Astrocyte (in vitro differentiated cells and primary cell): ENCODE data around the gene DCLK1. TPM values are rescaled to one million over a fixed set of nuclear protein-coding genes. Genes with fewer than 3 reads are reported as not detected.

Source experiments
- DNase-seq: peaks from one replicate; pipeline ENCODE4 v3.0.0-alpha.2; 2010; ENCODE audit warnings: low read depth
- FAIRE-seq: peaks from 2 replicates; lab custom pipeline; 2011; peaks lifted over from hg19 to GRCh38; lab: Jason Lieb, UNC
- H2AFZ ChIP-seq: 2 replicates; pipeline ENCODE4 v1.6.0; 2012; ENCODE audit warnings: low read depth, low read length, inconsistent platforms
- H3K27ac ChIP-seq: 2 replicates; pipeline ENCODE4 v1.5.1; 2011; ENCODE audit warnings: low read depth, low read length, inconsistent platforms
- H3K27me3 ChIP-seq: 2 replicates; pipeline ENCODE4 v1.6.0; 2011; ENCODE audit warnings: low read length, inconsistent platforms; ENCODE audit not compliant: insufficient read depth
- H3K36me3 ChIP-seq: 2 replicates; pipeline ENCODE4 v1.5.1; 2011; ENCODE audit warnings: low read length, inconsistent platforms; ENCODE audit not compliant: insufficient read depth
- H3K4me1 ChIP-seq: 2 replicates; pipeline ENCODE4 v1.5.1; 2011; ENCODE audit warnings: low read length, inconsistent platforms; ENCODE audit not compliant: insufficient read depth
- H3K4me2 ChIP-seq: 2 replicates; pipeline ENCODE4 v1.6.0; 2012; ENCODE audit warnings: low read length, inconsistent platforms
- H3K4me3 ChIP-seq: 2 replicates; pipeline ENCODE4 v1.5.1; 2011; ENCODE audit warnings: low read depth, mild to moderate bottlenecking, low read length, inconsistent platforms; ENCODE audit not compliant: insufficient read depth
- H3K79me2 ChIP-seq: 2 replicates; pipeline ENCODE4 v1.6.0; 2012; ENCODE audit warnings: mild to moderate bottlenecking, low read length, inconsistent platforms; ENCODE audit not compliant: insufficient read depth
- H3K9ac ChIP-seq: 2 replicates; pipeline ENCODE4 v1.6.0; 2012; ENCODE audit warnings: mild to moderate bottlenecking, low read length, inconsistent platforms
- H3K9me3 ChIP-seq: 2 replicates; pipeline ENCODE4 v1.5.1; 2012; ENCODE audit warnings: low read depth, mild to moderate bottlenecking, low read length, inconsistent platforms; ENCODE audit not compliant: insufficient read depth
- H4K20me1 ChIP-seq: 2 replicates; pipeline ENCODE4 v1.6.0; 2012; ENCODE audit warnings: low read length, inconsistent platforms; ENCODE audit not compliant: insufficient read depth
- H3K27ac Mint-ChIP-seq: one replicate; pipeline ENCODE4 v1.8.0; 2021; ENCODE audit warnings: mild to moderate bottlenecking, mixed read lengths; ENCODE audit not compliant: unreplicated experiment
- H3K27me3 Mint-ChIP-seq: one replicate; pipeline ENCODE4 v1.8.0; 2021; ENCODE audit warnings: low read depth, mixed read lengths; ENCODE audit not compliant: unreplicated experiment
- H3K36me3 Mint-ChIP-seq: one replicate; pipeline ENCODE4 v1.8.0; 2021; ENCODE audit warnings: low read depth, mixed read lengths; ENCODE audit not compliant: unreplicated experiment
- H3K4me1 Mint-ChIP-seq: one replicate; pipeline ENCODE4 v1.8.0; 2021; ENCODE audit warnings: low read depth, mixed read lengths; ENCODE audit not compliant: unreplicated experiment
- H3K4me3 Mint-ChIP-seq: one replicate; pipeline ENCODE4 v1.8.0; 2021; ENCODE audit warnings: mild to moderate bottlenecking, moderate library complexity, mixed read lengths; ENCODE audit not compliant: unreplicated experiment
- H3K9me3 Mint-ChIP-seq: one replicate; pipeline ENCODE4 v1.8.0; 2021; ENCODE audit warnings: mild to moderate bottlenecking, mixed read lengths; ENCODE audit not compliant: unreplicated experiment
- CTCF ChIP-seq: IDR thresholded peaks from 2 replicates; pipeline ENCODE4 v1.5.1; 2011; ENCODE audit warnings: low read depth, mild to moderate bottlenecking, inconsistent platforms, low read length, moderate library complexity; ENCODE audit not compliant: insufficient read depth
- EZH2 ChIP-seq: IDR thresholded peaks from 2 replicates; pipeline ENCODE4 v1.6.1; 2012; ENCODE audit warnings: mild to moderate bottlenecking, low read length, inconsistent platforms; ENCODE audit not compliant: insufficient read depth
- total RNA-seq: library from RNA; stranded (reverse); gene quantifications from 2 replicates; pipeline ENCODE4 v1.2.1, GENCODE V29; 2021

Gene DCLK1
- total RNA-seq, 1 donor from 2014 or later, result 4.9 TPM

GRCh38 chr13:36148446-36148845 lies 17.3 kb upstream of the DCLK1 start:
- DNase-seq (peak; percentile 29), FAIRE-seq (no peak)
- no peak overlapping the region for H3K9ac ChIP-seq
- H3K27ac ChIP-seq, result no peak overlapping the region
- Mint-ChIP-seq H3K27ac (no peak overlapping the region), H3K36me3 (no peaks in the 10 kb centered on the region), H3K4me3 (no peak overlapping the region), H3K9me3 (peaks cover 3% of the 10 kb centered on the region), H3K27me3 (peaks cover 2% of the 10 kb centered on the region), H3K4me1 (peaks cover 5% of the 10 kb centered on the region)
- H3K9me3 ChIP-seq, result no peaks in the 10 kb centered on the region
- no peak for TF ChIP-seq CTCF
- TF ChIP-seq EZH2, result no peak
- no peaks in the 10 kb centered on the region for H3K27me3 ChIP-seq
- no peaks in the 10 kb centered on the region for H3K4me1 ChIP-seq
- no peak overlapping the region for H3K4me2 ChIP-seq
- no peaks in the 10 kb centered on the region for H3K36me3 ChIP-seq
- no peak overlapping the region for H3K4me3 ChIP-seq
- H4K20me1 ChIP-seq, result no peaks in the 10 kb centered on the region
- no peak overlapping the region for H2AFZ ChIP-seq
- H3K79me2 ChIP-seq, result no peaks in the 10 kb centered on the region

GRCh38 chr13:36147330-36147729 lies 16.1 kb upstream of the DCLK1 start:
- Histone ChIP-seq H3K4me2 (no peak overlapping the region), H3K36me3 (no peaks in the 10 kb centered on the region), H3K27ac (no peak overlapping the region), H3K79me2 (no peaks in the 10 kb centered on the region), H3K9me3 (no peaks in the 10 kb centered on the region), H3K27me3 (no peaks in the 10 kb centered on the region), H3K9ac (no peak overlapping the region), H3K4me1 (no peaks in the 10 kb centered on the region), H3K4me3 (no peak overlapping the region), H2AFZ (no peak overlapping the region), H4K20me1 (no peaks in the 10 kb centered on the region)
- TF ChIP-seq CTCF (no peak), EZH2 (no peak)
- Mint-ChIP-seq H3K36me3 (no peaks in the 10 kb centered on the region), H3K27ac (no peak overlapping the region), H3K4me1 (peaks cover 5% of the 10 kb centered on the region), H3K4me3 (no peak overlapping the region), H3K9me3 (peaks cover 3% of the 10 kb centered on the region), H3K27me3 (peaks cover 2% of the 10 kb centered on the region)
- no peak for FAIRE-seq
- no peak for DNase-seq

GRCh38 chr13:36146511-36147269 lies 15.5 kb upstream of the DCLK1 start:
- Histone ChIP-seq H3K9ac (no peak overlapping the region), H3K4me3 (no peak overlapping the region), H3K79me2 (no peaks in the 10 kb centered on the region), H3K27me3 (no peaks in the 10 kb centered on the region), H3K9me3 (no peaks in the 10 kb centered on the region), H3K27ac (no peak overlapping the region), H3K36me3 (no peaks in the 10 kb centered on the region), H4K20me1 (no peaks in the 10 kb centered on the region), H2AFZ (no peak overlapping the region), H3K4me2 (no peak overlapping the region), H3K4me1 (no peaks in the 10 kb centered on the region)
- Mint-ChIP-seq H3K36me3 (no peaks in the 10 kb centered on the region), H3K4me1 (peaks cover 5% of the 10 kb centered on the region), H3K4me3 (no peak overlapping the region), H3K27me3 (peaks cover 2% of the 10 kb centered on the region), H3K9me3 (peaks cover 3% of the 10 kb centered on the region), H3K27ac (no peak overlapping the region)
- DNase-seq, result no peak
- FAIRE-seq, result no peak
- no peak for TF ChIP-seq CTCF
- TF ChIP-seq EZH2, result no peak
